Measurements from ENCODE around the gene TRPM3. TPM values are rescaled to one million over a fixed set of nuclear protein-coding genes. Genes with fewer than 3 reads are reported as not detected.

TRPM3 gene
- total RNA-seq, 1 experiment from 2014 or later: not detected

- no peaks in the 10 kb centered on the region for H3K36me3 Mint-ChIP-seq (ENCODE audit: insufficient read depth, unreplicated experiment)
- POLR2A ChIA-PET: no interaction called here
Observed at GRCh38 chr9:70924380-70924779, 197.0 kb downstream of the TRPM3 start.

GRCh38 chr9:70923961-70924360 lies 197.5 kb downstream of the TRPM3 start:
- Mint-ChIP-seq H3K4me3 (ENCODE audit: unreplicated experiment) (no peak overlapping the region), H3K27ac (ENCODE audit: unreplicated experiment) (no peak overlapping the region), H3K9me3 (ENCODE audit: unreplicated experiment) (no peaks in the 10 kb centered on the region), H3K36me3 (ENCODE audit: insufficient read depth, unreplicated experiment) (no peaks in the 10 kb centered on the region), H3K4me1 (ENCODE audit: low read depth, unreplicated experiment) (no peaks in the 10 kb centered on the region), H3K27me3 (ENCODE audit: insufficient read depth, unreplicated experiment) (no peaks in the 10 kb centered on the region)
- intact Hi-C loops (cut with micrococcal nuclease; ENCODE audit: unreplicated experiment): no loop called here
- H3K9me3 ChIP-seq: no peaks in the 10 kb centered on the region
- no peaks in the 10 kb centered on the region for H3K36me3 ChIP-seq (ENCODE audit: control insufficient read depth, insufficient read depth, low read length)
- ChIA-PET POLR2A (no interaction called here), CTCF (no interaction called here)
- no peaks in the 10 kb centered on the region for H3K27me3 ChIP-seq (replicated peaks; ENCODE audit: control insufficient read depth, insufficient read depth, low read length)
- TF ChIP-seq CTCF (IDR thresholded peaks at IDR 0.05; ENCODE audit: insufficient read depth in 1 of 2, low read depth in 1 of 2, low read length in 1 of 2, severe bottlenecking in 1 of 2, unreplicated experiment in 1 of 2): no peak
- no TSS peak for BruUV-seq (replicated peaks)
- DNase-seq: no peak
- no peaks in the 10 kb centered on the region for H3K4me1 ChIP-seq
- no peak overlapping the region for H3K4me3 ChIP-seq (ENCODE audit: low read depth, low read length)

More at GRCh38 chr9:70924380-70924779, 197.0 kb downstream of the TRPM3 start:
- Histone ChIP-seq H3K4me3 (ENCODE audit: low read depth, low read length) (no peak overlapping the region), H3K4me1 (no peaks in the 10 kb centered on the region), H3K9me3 (no peaks in the 10 kb centered on the region), H3K27me3 (replicated peaks; ENCODE audit: control insufficient read depth, insufficient read depth, low read length) (no peaks in the 10 kb centered on the region), H3K36me3 (ENCODE audit: control insufficient read depth, insufficient read depth, low read length) (no peaks in the 10 kb centered on the region)
- BruUV-seq (replicated peaks): no TSS peak
- TF ChIP-seq CTCF (IDR thresholded peaks at IDR 0.05; ENCODE audit: insufficient read depth in 1 of 2, low read depth in 1 of 2, low read length in 1 of 2, severe bottlenecking in 1 of 2, unreplicated experiment in 1 of 2): no peak
- Mint-ChIP-seq H3K9me3 (ENCODE audit: unreplicated experiment) (no peaks in the 10 kb centered on the region), H3K27ac (ENCODE audit: unreplicated experiment) (no peak overlapping the region), H3K27me3 (ENCODE audit: insufficient read depth, unreplicated experiment) (no peaks in the 10 kb centered on the region), H3K4me3 (ENCODE audit: unreplicated experiment) (no peak overlapping the region), H3K4me1 (ENCODE audit: low read depth, unreplicated experiment) (no peaks in the 10 kb centered on the region)
- intact Hi-C loops (cut with micrococcal nuclease; ENCODE audit: unreplicated experiment): no loop called here
- DNase-seq: no peak
- CTCF ChIA-PET: no interaction called here

- Mint-ChIP-seq H3K27ac (ENCODE audit: unreplicated experiment) (no peak overlapping the region), H3K4me3 (ENCODE audit: unreplicated experiment) (no peak overlapping the region), H3K4me1 (ENCODE audit: low read depth, unreplicated experiment) (no peaks in the 10 kb centered on the region), H3K27me3 (ENCODE audit: insufficient read depth, unreplicated experiment) (peaks cover 6% of the 10 kb centered on the region), H3K9me3 (ENCODE audit: unreplicated experiment) (no peaks in the 10 kb centered on the region), H3K36me3 (ENCODE audit: insufficient read depth, unreplicated experiment) (no peaks in the 10 kb centered on the region)
- Histone ChIP-seq H3K9me3 (no peaks in the 10 kb centered on the region), H3K27me3 (replicated peaks; ENCODE audit: control insufficient read depth, insufficient read depth, low read length) (no peaks in the 10 kb centered on the region), H3K36me3 (ENCODE audit: control insufficient read depth, insufficient read depth, low read length) (no peaks in the 10 kb centered on the region), H3K4me3 (ENCODE audit: low read depth, low read length) (no peak overlapping the region), H3K4me1 (no peaks in the 10 kb centered on the region)
- ChIA-PET POLR2A (no interaction called here), CTCF (no interaction called here)
- DNase-seq: no peak
- no TSS peak for BruUV-seq (replicated peaks)
- no peak for TF ChIP-seq CTCF (IDR thresholded peaks at IDR 0.05; ENCODE audit: insufficient read depth in 1 of 2, low read depth in 1 of 2, low read length in 1 of 2, severe bottlenecking in 1 of 2, unreplicated experiment in 1 of 2)
- intact Hi-C loops (cut with micrococcal nuclease; ENCODE audit: unreplicated experiment): no loop called here
Observed at GRCh38 chr9:70921136-70921535, 200.3 kb downstream of the TRPM3 start.
